ENCODE measurements around the gene PARD3.

Gene PARD3

GRCh38 chr10:34166823-34167222 is 648.3 kb downstream of the PARD3 start:
- no peak for DNase-seq

- DNase-seq: no peak
These were observed 648.7 kb downstream of the PARD3 start for GRCh38 chr10:34166354-34166753.

GRCh38 chr10:34164029-34164428 is 651.1 kb downstream of the PARD3 start:
- DNase-seq: no peak

- no peak for DNase-seq
These were observed 651.8 kb downstream of the PARD3 start for GRCh38 chr10:34163075-34163905.

- DNase-seq: no peak
These were observed 653.2 kb downstream of the PARD3 start for GRCh38 chr10:34161777-34162370.

- DNase-seq: no peak
These were observed 654.5 kb downstream of the PARD3 start for GRCh38 chr10:34160595-34160994.

- DNase-seq: no peak
These were observed 657.6 kb downstream of the PARD3 start for GRCh38 chr10:34157501-34157900.

- no peak for DNase-seq
These were observed 658.2 kb downstream of the PARD3 start for GRCh38 chr10:34156781-34157425.

- DNase-seq: no peak
These were observed 659.3 kb downstream of the PARD3 start for GRCh38 chr10:34155812-34156211.

- DNase-seq: no peak
These were observed 660.7 kb downstream of the PARD3 start for GRCh38 chr10:34154383-34154900.

GRCh38 chr10:34153663-34154382 is 661.3 kb downstream of the PARD3 start:
- no peak for DNase-seq

- no peak for DNase-seq
These were observed 662.7 kb downstream of the PARD3 start for GRCh38 chr10:34152434-34152833.

- no peak for DNase-seq
These were observed 663.2 kb downstream of the PARD3 start for GRCh38 chr10:34151931-34152330.

- DNase-seq: no peak
These were observed 663.6 kb downstream of the PARD3 start for GRCh38 chr10:34151481-34151880.

- no peak for DNase-seq
These were observed 665.0 kb downstream of the PARD3 start for GRCh38 chr10:34150103-34150502.

GRCh38 chr10:34148305-34148657 is 666.8 kb downstream of the PARD3 start:
- no peak for DNase-seq

- no peak for DNase-seq
These were observed 667.3 kb downstream of the PARD3 start for GRCh38 chr10:34147641-34148304.

GRCh38 chr10:34145715-34146114 is 669.4 kb downstream of the PARD3 start:
- DNase-seq: no peak

GRCh38 chr10:34143466-34143865 is 671.6 kb downstream of the PARD3 start:
- no peak for DNase-seq

GRCh38 chr10:34141032-34141680 is 673.9 kb downstream of the PARD3 start:
- no peak for DNase-seq

- no peak for DNase-seq
These were observed 675.5 kb downstream of the PARD3 start for GRCh38 chr10:34139559-34139958.

- no peak for DNase-seq
These were observed 677.1 kb downstream of the PARD3 start for GRCh38 chr10:34137955-34138354.
